NCI-H510A (cell line): Measurements from ENCODE around the gene PER2.
A peak's percentile ranks its signal among the peaks of the same experiment; 100 is the strongest.

Experiments used
- DNase-seq: peaks from one replicate; lab custom pipeline; 2025; lab: John Stamatoyannopoulos, UW

Gene PER2

GRCh38 chr2:238264072-238264460 is 24.3 kb downstream of the PER2 start:
- no peak for DNase-seq

- peak; percentile 54 for DNase-seq
These were observed 25.0 kb downstream of the PER2 start for GRCh38 chr2:238263204-238264071.

- no peak for DNase-seq
These were observed 25.8 kb downstream of the PER2 start for GRCh38 chr2:238262496-238263122.

- DNase-seq = no peak
These were observed 26.6 kb downstream of the PER2 start for GRCh38 chr2:238261718-238262375.

GRCh38 chr2:238260883-238261282 is 27.5 kb downstream of the PER2 start:
- no peak for DNase-seq

GRCh38 chr2:238259061-238260020 is 29.1 kb downstream of the PER2 start:
- peak; percentile 28 for DNase-seq

- no peak for DNase-seq
These were observed 30.4 kb downstream of the PER2 start for GRCh38 chr2:238257786-238258700.

- peak; percentile 84 for DNase-seq
These were observed 31.8 kb downstream of the PER2 start for GRCh38 chr2:238256594-238257104.

- no peak for DNase-seq
These were observed 32.3 kb downstream of the PER2 start for GRCh38 chr2:238256111-238256510.

GRCh38 chr2:238255636-238256035 is 32.8 kb downstream of the PER2 start:
- DNase-seq = no peak

GRCh38 chr2:238255151-238255551 is 33.3 kb downstream of the PER2 start:
- no peak for DNase-seq

- DNase-seq = no peak
These were observed 34.2 kb downstream of the PER2 start for GRCh38 chr2:238254095-238254723.

- no peak for DNase-seq
These were observed 35.4 kb downstream of the PER2 start for GRCh38 chr2:238252766-238253630.

GRCh38 chr2:238251986-238252385 is 36.4 kb downstream of the PER2 start:
- no peak for DNase-seq

GRCh38 chr2:238251331-238251730 is 37.1 kb downstream of the PER2 start:
- DNase-seq = no peak

- DNase-seq = no peak
These were observed 37.5 kb downstream of the PER2 start for GRCh38 chr2:238250896-238251295.

- no peak for DNase-seq
These were observed 40.5 kb downstream of the PER2 start for GRCh38 chr2:238247841-238248453.

GRCh38 chr2:238247002-238247822 is 41.2 kb downstream of the PER2 start:
- no peak for DNase-seq
